HG03280 (cell line): ENCODE results near the gene HLCS.

ENCODE experiments used
- ATAC-seq: cut with Tn5 transposase; IDR thresholded peaks from one replicate; pipeline ENCODE4 v1.9.1; 2021; ENCODE audit warnings: mild to moderate bottlenecking, moderate library complexity; ENCODE audit not compliant: unreplicated experiment

The HLCS gene

GRCh38 chr21:36706951-36707762, 259.3 kb downstream of the HLCS start:
- no peak for ATAC-seq

GRCh38 chr21:36706482-36706852, 260.0 kb downstream of the HLCS start:
- no peak for ATAC-seq

GRCh38 chr21:36705679-36706481, 260.6 kb downstream of the HLCS start:
- no peak for ATAC-seq

- ATAC-seq: no peak
Measured at GRCh38 chr21:36704958-36705678, 261.4 kb downstream of the HLCS start.

- no peak for ATAC-seq
Measured at GRCh38 chr21:36704281-36704957, 262.1 kb downstream of the HLCS start.

GRCh38 chr21:36703626-36704280, 262.7 kb downstream of the HLCS start:
- no peak for ATAC-seq

- ATAC-seq: no peak
Measured at GRCh38 chr21:36703123-36703522, 263.3 kb downstream of the HLCS start.

GRCh38 chr21:36702622-36702968, 263.9 kb downstream of the HLCS start:
- no peak for ATAC-seq

GRCh38 chr21:36701756-36702621, 264.5 kb downstream of the HLCS start:
- no peak for ATAC-seq

GRCh38 chr21:36700971-36701755, 265.3 kb downstream of the HLCS start:
- no peak for ATAC-seq
